CD4-positive, CD25-positive, alpha-beta regulatory T cell (primary cell): ENCODE data around the gene LCN1. TPM values are rescaled to one million over a fixed set of nuclear protein-coding genes. Genes with fewer than 3 reads are reported as not detected.

Experiments
- ATAC-seq, 2 donors: fragments of 150-1000 bp; cut with Tn5 transposase; one replicate each; pipeline ENCODE4 v1.10.0; 2021; ENCODE audit warnings: low read depth in 2 of 2, moderate number of reproducible peaks in 2 of 2, moderate library complexity in 1 of 2
- DNase-seq, 3 donors: peaks; one replicate each; pipeline versions ENCODE4 v3.0.0 to v3.0.0-alpha.2; 2012 to 2022; ENCODE audit warnings: mixed read lengths in 1 of 3
- H3K27ac ChIP-seq: one replicate; pipeline ENCODE4 v1.7.0; 2013; ENCODE audit warnings: mild to moderate bottlenecking, low read length; ENCODE audit not compliant: insufficient read depth, poor library complexity, severe bottlenecking
- H3K27me3 ChIP-seq: one replicate; pipeline ENCODE4 v1.7.0; 2013; ENCODE audit warnings: low read length; ENCODE audit not compliant: control insufficient read depth, insufficient read depth
- H3K36me3 ChIP-seq: one replicate; pipeline ENCODE4 v1.7.0; 2013; ENCODE audit warnings: mild to moderate bottlenecking, low read length, moderate library complexity; ENCODE audit not compliant: control insufficient read depth, insufficient read depth
- H3K4me1 ChIP-seq: 2 replicates; pipeline ENCODE4 v1.7.0; 2013; ENCODE audit warnings: mild to moderate bottlenecking, low read length; ENCODE audit not compliant: insufficient read depth, control insufficient read depth, poor library complexity, severe bottlenecking
- H3K4me3 ChIP-seq: one replicate; pipeline ENCODE4 v1.7.0; 2013; ENCODE audit warnings: low read depth, mild to moderate bottlenecking, low read length, moderate library complexity
- H3K9me3 ChIP-seq, 2 experiments: 1 replicate in 1 of 2; 2 replicates in 1 of 2; pipeline ENCODE4 v1.7.0; 2013; ENCODE audit warnings: low read length in 2 of 2, mild to moderate bottlenecking in 1 of 2, moderate library complexity in 1 of 2; ENCODE audit not compliant: control insufficient read depth in 2 of 2
- H3K27ac Mint-ChIP-seq, 3 donors: one replicate each; pipeline ENCODE4 v1.8.0; 2020 to 2022; ENCODE audit warnings: mild to moderate bottlenecking in 3 of 3, mixed read lengths in 3 of 3, moderate library complexity in 2 of 3
- H3K27me3 Mint-ChIP-seq: one replicate; pipeline ENCODE4 v1.8.0; 2022; ENCODE audit warnings: mild to moderate bottlenecking, mixed read lengths
- H3K36me3 Mint-ChIP-seq: one replicate; pipeline ENCODE4 v1.8.0; 2020; ENCODE audit warnings: mixed read lengths
- H3K4me1 Mint-ChIP-seq, 4 donors: one replicate each; pipeline ENCODE4 v1.8.0; 2020 to 2022; ENCODE audit warnings: mixed read lengths in 4 of 4, mild to moderate bottlenecking in 1 of 4
- H3K4me3 Mint-ChIP-seq, 4 donors: one replicate each; pipeline ENCODE4 v1.8.0; 2020 to 2022; ENCODE audit warnings: mild to moderate bottlenecking in 4 of 4, mixed read lengths in 4 of 4, moderate library complexity in 3 of 4
- H3K9me3 Mint-ChIP-seq, 7 donors: one replicate each; pipeline ENCODE4 v1.8.0; 2020 to 2022; ENCODE audit warnings: mixed read lengths in 7 of 7, mild to moderate bottlenecking in 3 of 7, moderate library complexity in 2 of 7
- polyA plus RNA-seq, 4 donors: library from polyadenylated mRNA; unstranded; fragments of 300-500 nt; fragmentation: Illumina TruSeq; gene quantifications; one replicate each; pipeline ENCODE4 v1.2.3, GENCODE V29; 2021
- total RNA-seq: library from RNA; stranded (reverse); gene quantifications from one replicate; pipeline ENCODE4 v1.2.3, GENCODE V29; 2022

LCN1 gene
- total and polyA plus RNA-seq, 5 donors from 2014 or later: not detected

GRCh38 chr9:135552021-135552697 is 30.9 kb downstream of the LCN1 start:
- Mint-ChIP-seq H3K9me3 (no peaks in the 10 kb centered on the region), H3K4me3 (no peak overlapping the region), H3K27ac (no peak overlapping the region), H3K27me3 (peaks cover 5% of the 10 kb centered on the region), H3K36me3 (no peaks in the 10 kb centered on the region), H3K4me1 (no peaks in the 10 kb centered on the region)
- no peaks in the 10 kb centered on the region for H3K27me3 ChIP-seq
- no peaks in the 10 kb centered on the region for H3K36me3 ChIP-seq
- ATAC-seq (no peak), DNase-seq (no peak)
- no peaks in the 10 kb centered on the region for H3K4me1 ChIP-seq
- no peaks in the 10 kb centered on the region for H3K9me3 ChIP-seq
- no peak overlapping the region for H3K27ac ChIP-seq
- no peak overlapping the region for H3K4me3 ChIP-seq

GRCh38 chr9:135552698-135553171 is 31.5 kb downstream of the LCN1 start:
- no peak overlapping the region for H3K27ac Mint-ChIP-seq
- Histone ChIP-seq H3K9me3 (no peaks in the 10 kb centered on the region), H3K27ac (no peak overlapping the region), H3K36me3 (no peaks in the 10 kb centered on the region), H3K4me3 (no peak overlapping the region), H3K27me3 (no peaks in the 10 kb centered on the region), H3K4me1 (no peaks in the 10 kb centered on the region)
- H3K36me3 Mint-ChIP-seq: no peaks in the 10 kb centered on the region
- H3K9me3 Mint-ChIP-seq: no peaks in the 10 kb centered on the region
- no peaks in the 10 kb centered on the region for H3K4me1 Mint-ChIP-seq
- H3K4me3 Mint-ChIP-seq: no peak overlapping the region
- ATAC-seq: no peak
- peaks cover 5% of the 10 kb centered on the region for H3K27me3 Mint-ChIP-seq
- DNase-seq: no peak

DNA sequence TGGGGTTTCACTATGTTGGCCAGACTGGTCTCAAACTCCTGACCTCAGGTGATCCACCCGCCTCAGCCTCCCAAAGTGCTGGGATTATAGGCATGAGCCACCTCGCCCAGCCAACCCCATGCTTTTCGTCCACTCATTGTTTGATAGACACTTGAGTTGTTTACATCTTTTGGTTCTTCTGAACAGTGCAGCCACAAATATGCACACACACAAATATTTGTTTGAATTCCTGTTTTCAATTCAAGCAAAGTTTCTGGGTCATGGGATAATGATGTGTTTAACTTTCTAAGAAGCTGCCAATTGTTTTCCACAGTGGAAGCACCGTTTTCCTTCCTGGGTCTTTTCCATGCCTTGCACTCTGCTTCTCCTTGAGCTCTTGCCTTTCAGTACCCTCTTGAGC is 33.5 kb downstream of the LCN1 start:
- DNase-seq: no peak
- no peak overlapping the region for H3K27ac Mint-ChIP-seq
- no peak overlapping the region for H3K27ac ChIP-seq

DNA sequence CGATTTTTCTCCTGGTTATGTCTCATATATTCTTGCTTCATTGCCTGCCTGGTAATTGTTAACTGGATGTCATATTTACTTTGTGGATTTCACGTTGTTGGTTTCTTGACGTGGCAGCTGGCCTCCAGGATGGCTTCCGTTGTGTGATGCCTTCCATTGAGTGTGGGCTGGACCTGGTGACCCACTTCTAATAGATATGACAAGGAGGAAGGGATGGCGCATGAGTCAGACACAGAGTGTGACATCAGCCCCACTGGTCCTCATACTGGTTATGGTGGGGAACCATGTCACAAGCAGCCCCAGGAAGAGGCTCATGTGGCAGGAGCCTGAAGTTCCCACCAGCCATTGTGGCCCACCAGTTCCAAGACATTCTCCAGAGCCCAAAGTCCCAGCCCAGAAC is 34.0 kb downstream of the LCN1 start:
- Histone ChIP-seq H3K27me3 (no peaks in the 10 kb centered on the region), H3K4me1 (no peaks in the 10 kb centered on the region), H3K9me3 (no peaks in the 10 kb centered on the region), H3K27ac (no peak overlapping the region), H3K4me3 (no peak overlapping the region), H3K36me3 (no peaks in the 10 kb centered on the region)
- Mint-ChIP-seq H3K4me1 (no peaks in the 10 kb centered on the region), H3K9me3 (no peaks in the 10 kb centered on the region), H3K36me3 (no peaks in the 10 kb centered on the region), H3K27ac (peak overlapping the region in 1 of 3 donors; percentile 28), H3K27me3 (peaks cover 5% of the 10 kb centered on the region), H3K4me3 (no peak overlapping the region)
- DNase-seq: no peak
- no peak for ATAC-seq

More for the DNA sequence above, 33.5 kb downstream of the LCN1 start:
- H3K9me3 ChIP-seq: no peaks in the 10 kb centered on the region
- no peak overlapping the region for H3K4me3 ChIP-seq
- H3K27me3 ChIP-seq: no peaks in the 10 kb centered on the region
- no peaks in the 10 kb centered on the region for H3K4me1 Mint-ChIP-seq
- no peaks in the 10 kb centered on the region for H3K36me3 Mint-ChIP-seq
- no peaks in the 10 kb centered on the region for H3K36me3 ChIP-seq
- no peak overlapping the region for H3K4me3 Mint-ChIP-seq
- no peak for ATAC-seq
- no peaks in the 10 kb centered on the region for H3K4me1 ChIP-seq
- H3K9me3 Mint-ChIP-seq: no peaks in the 10 kb centered on the region
- H3K27me3 Mint-ChIP-seq: peaks cover 5% of the 10 kb centered on the region

GRCh38 chr9:135555910-135556309 is 34.7 kb downstream of the LCN1 start:
- Mint-ChIP-seq H3K9me3 (no peaks in the 10 kb centered on the region), H3K27ac (peak overlapping the region in 1 of 3 donors; percentile 39), H3K4me1 (no peaks in the 10 kb centered on the region), H3K4me3 (no peak overlapping the region), H3K36me3 (no peaks in the 10 kb centered on the region), H3K27me3 (peaks cover under 1% of the 10 kb centered on the region)
- Histone ChIP-seq H3K9me3 (no peaks in the 10 kb centered on the region), H3K4me1 (no peaks in the 10 kb centered on the region), H3K27me3 (no peaks in the 10 kb centered on the region), H3K4me3 (no peak overlapping the region), H3K27ac (no peak overlapping the region), H3K36me3 (no peaks in the 10 kb centered on the region)
- no peak for ATAC-seq
- DNase-seq: no peak

DNA sequence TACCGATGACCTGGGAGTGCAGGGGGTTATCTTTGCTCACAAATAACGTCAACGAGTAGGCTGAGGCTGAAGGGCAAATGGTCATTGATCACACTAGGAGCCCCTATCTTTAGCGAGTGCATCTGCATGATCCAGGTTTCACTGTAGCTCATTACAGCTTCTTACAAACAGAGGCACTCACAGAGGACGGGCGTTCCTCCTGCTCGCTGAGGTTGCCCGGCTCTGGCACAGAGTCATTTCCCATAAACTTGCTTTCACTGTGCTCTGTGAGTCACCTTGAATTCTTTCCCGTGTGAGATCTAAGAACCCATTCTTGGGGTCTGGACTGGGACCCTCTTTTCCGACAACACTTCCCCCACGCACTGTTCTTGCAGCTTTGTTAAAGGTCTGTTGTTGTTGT is 38.4 kb downstream of the LCN1 start:
- no peaks in the 10 kb centered on the region for H3K4me1 Mint-ChIP-seq
- Histone ChIP-seq H3K9me3 (no peaks in the 10 kb centered on the region), H3K4me3 (no peak overlapping the region), H3K27me3 (no peaks in the 10 kb centered on the region), H3K4me1 (no peaks in the 10 kb centered on the region), H3K27ac (no peak overlapping the region), H3K36me3 (no peaks in the 10 kb centered on the region)
- no peaks in the 10 kb centered on the region for H3K36me3 Mint-ChIP-seq
- no peak overlapping the region for H3K4me3 Mint-ChIP-seq
- H3K27ac Mint-ChIP-seq: no peak overlapping the region
- no peaks in the 10 kb centered on the region for H3K27me3 Mint-ChIP-seq
- DNase-seq (no peak), ATAC-seq (no peak)
- H3K9me3 Mint-ChIP-seq: no peaks in the 10 kb centered on the region

DNA sequence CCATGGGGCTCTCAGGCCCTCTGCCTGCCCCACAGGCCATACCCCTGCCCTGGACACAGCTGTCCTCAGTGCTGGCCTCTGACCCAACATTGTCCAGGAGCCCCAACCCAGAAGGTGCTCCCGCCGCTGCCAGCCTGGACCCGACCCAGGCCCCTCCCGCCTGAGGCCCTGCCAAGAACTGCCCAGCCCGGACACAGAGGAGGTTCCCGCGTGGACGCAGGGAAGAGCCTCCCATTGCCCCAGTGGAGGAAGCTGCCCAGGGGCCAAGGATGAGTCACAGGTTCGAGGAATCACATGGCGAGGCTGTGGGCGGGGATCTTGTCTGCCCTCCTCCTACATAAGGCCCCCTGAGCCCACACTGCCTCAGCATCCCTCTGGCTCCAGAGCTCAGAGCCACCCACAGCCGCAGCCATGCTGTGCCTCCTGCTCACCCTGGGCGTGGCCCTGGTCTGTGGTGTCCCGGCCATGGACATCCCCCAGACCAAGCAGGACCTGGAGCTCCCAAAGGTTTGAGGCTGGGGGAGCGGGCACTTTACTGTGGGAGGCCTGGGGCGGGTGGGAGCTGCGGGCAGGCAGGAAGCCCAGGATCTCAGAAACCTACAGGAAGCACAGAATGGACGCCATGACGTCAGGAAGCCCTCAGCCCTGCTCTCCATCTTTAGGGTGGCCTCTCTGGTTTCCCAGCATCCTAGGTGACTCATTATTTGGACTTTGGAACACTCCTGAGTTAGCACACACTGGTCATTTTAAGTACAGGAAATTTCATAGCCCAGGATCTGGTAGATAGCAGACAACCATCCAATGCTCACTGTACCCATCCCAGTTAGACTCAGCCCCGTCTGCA is 40.4 kb downstream of the LCN1 start, which contains the start of gene PAEP:
TSS of gene PAEP (plus strand) at position 366 of the 844 bp plus-strand sequence.
- Mint-ChIP-seq H3K36me3 (no peaks in the 10 kb centered on the region), H3K4me3 (no peak within 1 kb of the TSS), H3K27ac (peak within 1 kb of the TSS in 1 of 3 donors; percentile 60), H3K4me1 (peaks cover 0 to under 1% (median 0%) of the 10 kb centered on the region in 4 donors), H3K27me3 (peaks cover 4% of the 10 kb centered on the region), H3K9me3 (no peaks in the 10 kb centered on the region)
- Histone ChIP-seq H3K4me1 (no peaks in the 10 kb centered on the region), H3K9me3 (no peaks in the 10 kb centered on the region), H3K4me3 (no peak within 1 kb of the TSS), H3K27me3 (no peaks in the 10 kb centered on the region), H3K27ac (no peak within 1 kb of the TSS), H3K36me3 (no peaks in the 10 kb centered on the region)
- DNase-seq (no peak), ATAC-seq (no peak)
